DMS53 treated with DMSO at 0.1 percent for 48 hours (cell line): ENCODE data around the gene CTNNA3.

ENCODE experiments used
- DNase-seq: peaks from one replicate; lab custom pipeline; 2025; ENCODE audit not compliant: unreplicated experiment; lab: John Stamatoyannopoulos, UW

Gene CTNNA3

DNA sequence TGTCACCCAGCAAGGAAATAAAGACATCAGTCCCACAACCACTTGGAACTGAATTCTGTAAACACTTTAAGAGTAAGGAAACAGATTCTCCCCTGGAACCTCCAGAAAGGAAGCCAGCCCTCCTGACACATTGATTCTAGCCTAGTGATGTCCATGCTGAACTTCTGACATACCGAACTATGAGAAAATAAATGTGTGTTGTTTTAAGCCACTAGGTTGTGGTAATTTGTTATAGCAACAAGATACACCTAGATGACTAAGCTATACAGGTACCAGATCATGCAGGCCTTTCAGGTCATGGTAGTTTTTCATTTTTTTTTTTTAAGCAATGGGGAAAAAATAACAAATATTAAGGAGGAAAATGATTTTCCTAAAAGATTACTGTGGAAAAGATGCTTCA, 807.8 kb downstream of the CTNNA3 start:
- no peak for DNase-seq

GRCh38 chr10:66886848-66887247, 809.1 kb downstream of the CTNNA3 start:
- DNase-seq, result no peak

DNA sequence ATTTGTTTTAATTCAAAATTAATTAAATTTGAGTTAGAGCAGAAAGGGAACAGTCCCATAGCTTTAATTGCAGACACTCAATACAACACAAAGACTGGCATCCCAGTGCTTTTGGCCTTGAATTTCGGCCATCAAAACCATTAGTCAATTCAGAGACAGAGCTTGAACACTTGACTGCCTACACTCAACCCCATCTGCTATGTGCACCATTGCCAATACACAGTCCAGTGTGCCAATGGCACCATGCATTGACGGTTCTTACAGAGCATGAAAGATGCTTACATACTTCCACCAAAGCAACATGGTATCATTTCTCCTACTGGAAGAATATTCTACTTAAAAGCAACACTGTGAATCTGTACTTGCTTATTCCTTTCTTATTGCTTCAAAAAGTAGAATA, 813.7 kb downstream of the CTNNA3 start:
- no peak for DNase-seq

GRCh38 chr10:66881814-66882213, 814.2 kb downstream of the CTNNA3 start:
- DNase-seq, result no peak

DNA sequence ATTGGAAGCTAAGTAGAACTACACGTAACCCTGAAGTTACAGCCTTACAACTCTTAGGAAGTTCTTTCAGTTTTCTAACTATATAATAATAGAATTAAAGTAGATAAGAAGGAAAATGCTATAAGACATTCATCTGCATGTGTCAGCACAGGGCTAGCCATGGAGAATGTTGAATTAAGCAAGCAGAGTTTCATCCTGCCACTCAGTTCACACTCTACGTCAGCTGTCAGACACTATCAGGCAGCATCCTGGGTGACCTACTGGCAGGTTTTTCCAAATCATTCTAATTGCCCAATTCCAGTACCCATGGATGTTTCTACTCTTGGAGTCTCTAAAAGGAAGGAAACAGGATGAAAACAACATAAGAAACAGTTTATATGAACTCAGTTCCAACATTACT, 815.2 kb downstream of the CTNNA3 start:
- DNase-seq, result no peak

- no peak for DNase-seq
These were observed 815.7 kb downstream of the CTNNA3 start for GRCh38 chr10:66880292-66880691.

GRCh38 chr10:66877361-66877760, 818.6 kb downstream of the CTNNA3 start:
- DNase-seq, result no peak

- DNase-seq, result no peak
These were observed 826.4 kb downstream of the CTNNA3 start for GRCh38 chr10:66869635-66870034.

DNA sequence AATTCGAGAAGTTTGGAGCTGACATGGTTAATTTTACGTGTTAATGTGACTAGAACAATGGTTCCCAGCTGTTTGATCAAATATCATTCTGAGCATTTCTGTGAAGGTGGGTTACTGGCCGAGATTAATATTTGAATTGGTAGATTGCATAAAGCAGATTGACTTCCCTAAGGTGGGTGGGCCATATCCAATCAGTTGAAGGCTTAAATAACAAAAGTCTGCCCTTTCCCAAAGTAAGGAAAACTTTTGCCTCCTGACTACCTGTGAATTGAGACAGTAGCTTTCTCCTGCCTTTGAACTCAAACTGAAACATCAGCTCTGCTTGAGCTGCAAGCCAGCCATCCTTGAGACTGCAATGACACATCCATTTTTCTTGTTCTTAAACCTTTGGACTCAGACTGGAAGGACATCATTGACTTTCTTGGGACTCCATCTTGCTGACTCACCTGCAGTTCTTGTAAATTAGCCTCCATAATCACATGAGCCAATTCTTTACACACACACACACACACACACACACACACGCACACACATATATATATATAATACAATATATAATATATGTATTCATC, 833.2 kb downstream of the CTNNA3 start:
- no peak for DNase-seq

DNA sequence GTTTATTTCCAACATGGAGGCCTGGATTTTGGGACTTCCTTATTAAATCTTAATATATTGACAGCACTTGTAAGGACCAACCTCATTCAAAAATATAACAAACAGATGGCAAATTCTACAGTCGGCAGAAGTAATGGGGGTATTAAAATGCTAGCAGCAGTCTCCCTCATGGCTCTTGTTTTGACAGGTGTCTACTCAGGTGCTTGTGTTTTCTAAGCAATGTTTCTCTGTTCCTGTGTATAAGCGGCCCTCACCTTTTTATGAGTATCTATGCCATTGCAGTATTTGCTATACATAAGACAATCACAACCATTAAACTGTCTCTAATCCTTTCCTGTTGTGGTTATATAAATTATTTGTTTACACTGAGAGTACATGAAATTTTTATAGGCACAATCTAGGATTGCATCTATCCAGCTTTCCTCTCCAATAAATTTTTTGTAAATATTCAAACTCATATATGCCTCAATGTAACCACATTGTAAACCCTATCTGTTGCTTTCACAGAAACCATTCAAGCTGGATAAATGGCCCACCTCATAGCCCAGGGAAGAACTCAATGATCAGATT, 835.5 kb downstream of the CTNNA3 start:
- no peak for DNase-seq

DNA sequence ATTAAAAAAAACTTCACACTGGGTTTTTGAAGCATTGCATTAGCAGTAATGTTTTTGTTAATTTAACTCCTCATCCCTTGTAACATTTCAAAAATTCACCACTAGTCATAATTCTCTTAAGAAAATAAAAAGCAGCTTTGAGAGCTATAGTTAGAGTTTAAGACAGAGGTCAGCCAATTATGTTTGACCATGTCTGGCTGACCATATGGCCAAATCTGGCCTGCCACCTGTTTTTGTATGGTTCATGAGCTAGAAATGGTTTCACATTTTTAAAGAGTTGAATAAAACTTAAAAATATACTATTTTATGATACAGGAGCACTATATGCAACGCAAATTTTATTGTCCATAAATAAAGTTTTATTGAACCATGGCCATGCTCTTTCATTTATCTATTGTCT, 843.2 kb downstream of the CTNNA3 start:
- DNase-seq, result no peak

GRCh38 chr10:66848856-66849255, 847.1 kb downstream of the CTNNA3 start:
- DNase-seq, result no peak

- no peak for DNase-seq
These were observed 851.6 kb downstream of the CTNNA3 start for GRCh38 chr10:66844176-66844942.

DNA sequence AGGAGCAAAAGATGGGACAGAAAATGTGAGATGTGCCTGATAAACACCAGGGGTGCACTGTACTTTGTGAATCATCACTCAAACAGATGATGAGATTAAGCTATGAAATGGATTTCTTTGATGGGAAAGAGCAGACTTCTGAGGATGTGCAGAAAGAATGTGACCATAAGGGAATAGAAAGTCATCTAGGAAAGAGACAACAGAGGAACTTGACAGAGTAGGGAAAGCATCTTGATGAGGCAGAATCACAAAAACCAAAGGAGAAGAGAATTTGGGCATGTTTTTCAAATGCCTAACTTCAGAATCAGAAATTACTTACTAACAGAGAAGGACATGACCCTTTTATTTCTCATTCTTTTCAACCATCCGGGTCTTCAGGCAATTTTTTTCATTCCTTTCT, 852.6 kb downstream of the CTNNA3 start:
- DNase-seq, result no peak

DNA sequence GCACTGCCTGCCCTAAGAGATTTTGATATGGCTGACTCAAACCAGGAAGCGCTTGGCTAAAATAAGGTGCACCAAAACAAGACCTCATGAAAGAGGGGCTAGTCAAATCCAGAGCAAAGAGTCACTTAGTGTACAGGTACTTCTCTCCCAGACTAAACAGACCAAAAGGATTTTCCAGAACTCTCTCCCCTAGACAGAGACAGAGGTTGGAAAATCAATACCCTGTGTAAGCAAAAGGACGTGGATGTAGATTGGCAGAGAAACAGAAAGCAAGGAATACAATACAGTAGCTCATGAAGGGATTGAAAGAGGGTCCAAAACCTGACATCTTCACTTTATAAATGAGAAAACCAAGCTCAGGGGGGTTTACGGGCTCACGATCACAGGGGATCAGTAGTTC, 853.1 kb downstream of the CTNNA3 start:
- DNase-seq, result no peak

DNA sequence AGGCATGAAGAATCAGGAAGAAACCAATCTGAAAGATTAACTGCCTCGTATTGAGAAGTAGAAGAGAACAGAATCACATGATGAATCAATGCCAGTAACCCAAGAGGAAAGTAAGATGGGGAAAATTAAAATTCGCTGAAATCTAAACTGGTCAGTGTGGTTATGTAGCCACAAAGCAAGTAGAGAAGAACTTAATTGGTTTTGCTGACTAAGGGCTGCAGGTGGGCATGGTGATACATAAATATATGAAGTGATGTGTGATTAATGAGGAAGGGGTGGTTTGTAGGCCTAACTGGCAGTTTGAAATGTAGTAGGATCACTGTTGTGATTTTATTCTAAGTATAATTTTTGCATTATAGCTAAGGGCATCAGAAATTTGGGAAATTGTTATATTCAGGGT, 853.6 kb downstream of the CTNNA3 start:
- DNase-seq, result no peak

DNA sequence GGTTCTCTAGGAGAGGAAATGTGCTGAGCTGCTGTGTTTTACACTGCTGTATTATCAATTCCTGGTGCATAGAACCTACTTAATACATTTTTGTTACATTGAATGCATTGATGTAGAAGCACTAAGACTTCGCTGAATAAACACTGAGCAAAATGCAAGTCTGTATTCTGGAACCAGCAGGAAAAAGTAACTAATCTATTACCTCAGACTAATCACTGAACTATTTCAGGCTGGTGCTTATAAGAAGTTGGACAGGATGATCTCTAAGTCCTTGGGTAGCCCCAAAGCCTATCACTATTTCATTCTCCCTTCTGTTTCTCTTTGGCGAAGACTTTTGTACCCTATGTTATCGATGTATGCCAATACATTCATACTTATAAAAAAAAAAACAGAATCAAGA, 857.3 kb downstream of the CTNNA3 start:
- no peak for DNase-seq

- DNase-seq, result no peak
These were observed 858.0 kb downstream of the CTNNA3 start for GRCh38 chr10:66837990-66838389.

DNA sequence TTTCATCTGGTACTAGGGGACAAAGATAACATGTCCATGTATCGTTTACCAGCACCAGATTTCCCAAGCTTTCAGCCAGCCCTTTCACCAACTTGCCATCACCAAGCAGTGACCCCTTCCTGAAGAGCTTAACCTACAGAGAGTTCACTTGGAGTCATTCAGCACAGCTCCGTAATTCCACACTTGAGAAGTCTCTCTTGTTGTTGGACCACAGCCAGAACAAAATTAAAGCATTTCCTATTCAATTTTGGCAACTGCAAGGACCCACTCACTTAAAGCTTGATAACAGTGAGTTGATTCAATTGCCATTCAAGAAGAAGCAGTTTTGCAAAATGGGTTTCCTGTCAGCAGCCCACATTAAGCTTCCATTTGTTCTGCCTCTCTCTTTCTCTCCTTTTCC, 858.7 kb downstream of the CTNNA3 start:
- DNase-seq, result no peak

GRCh38 chr10:66836771-66837170, 859.2 kb downstream of the CTNNA3 start:
- DNase-seq, result no peak

DNA sequence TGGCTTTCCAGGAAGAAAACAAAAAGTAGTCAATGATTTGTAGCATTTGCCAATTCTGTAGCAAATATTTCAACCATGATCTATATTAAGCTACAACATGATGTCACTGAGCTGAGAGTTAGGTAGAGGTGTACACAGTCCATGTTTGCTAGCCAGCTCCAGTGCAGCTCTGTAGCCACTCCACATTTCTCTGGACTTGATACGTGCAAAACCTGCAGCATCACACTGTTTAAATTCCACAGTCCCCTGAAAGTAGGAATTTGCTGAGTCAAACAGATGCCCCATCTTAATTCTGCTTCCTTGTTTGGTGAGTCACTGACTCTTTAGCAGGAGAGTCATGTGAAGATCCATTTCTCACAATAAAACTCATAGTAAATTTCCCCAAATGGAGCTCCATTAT, 859.9 kb downstream of the CTNNA3 start:
- peak; percentile 28 for DNase-seq

DNA sequence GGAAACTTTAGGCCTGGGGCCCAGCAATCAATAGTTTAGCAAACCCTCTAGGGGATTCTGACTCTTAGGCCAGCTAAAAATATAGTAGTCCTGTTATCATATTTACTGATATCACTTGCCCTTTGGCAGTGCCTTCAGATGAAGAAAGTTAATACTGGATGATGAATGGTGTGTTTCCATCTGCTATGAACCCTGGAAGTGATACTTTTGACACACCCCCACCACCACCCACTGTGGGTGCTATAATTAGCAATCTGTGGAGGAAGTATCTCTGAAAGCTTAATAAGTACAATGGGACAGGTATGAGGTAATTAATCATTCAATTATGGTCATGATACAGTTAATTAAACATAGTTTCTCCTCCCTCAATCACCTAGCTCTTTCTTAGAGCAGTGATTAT, 860.6 kb downstream of the CTNNA3 start:
- no peak for DNase-seq

- DNase-seq, result no peak
These were observed 861.2 kb downstream of the CTNNA3 start for GRCh38 chr10:66834802-66835201.
